ENCODE results near the gene AFG1L. TPM values are rescaled to one million over a fixed set of nuclear protein-coding genes. Genes with fewer than 3 reads are reported as not detected.
A peak's percentile ranks its signal among the peaks of the same experiment; 100 is the strongest.

AFG1L gene
- total RNA-seq, 4 donors from 2014 or later = 6.7 to 8.6 (median 7.4) TPM

DNA sequence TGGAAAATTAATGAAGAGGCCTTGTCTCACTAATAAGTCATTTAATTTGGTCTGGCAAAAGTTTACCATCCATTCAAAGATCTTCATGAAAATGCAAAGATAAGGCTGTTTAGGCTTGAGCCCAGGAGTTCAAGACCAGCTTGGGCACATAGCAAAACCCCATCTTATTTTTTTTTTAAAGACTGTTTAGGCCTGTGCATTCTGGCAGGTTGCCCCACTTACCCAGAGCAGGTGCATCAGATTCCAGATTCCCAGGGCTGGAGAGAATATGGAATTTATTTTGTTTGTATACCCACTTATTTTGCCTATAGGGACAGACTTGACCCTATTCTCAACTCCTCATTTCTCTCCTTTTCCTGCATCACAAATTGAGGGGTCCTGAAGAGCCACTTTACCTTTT is 271.6 kb downstream of the AFG1L start:
- DNase-seq = no peak
- H3K27me3 ChIP-seq = no peaks in the 10 kb centered on the region
- peaks cover 46 to 55% of the 10 kb centered on the region in 2 donors for H3K4me1 ChIP-seq
- no peaks in the 10 kb centered on the region for H3K9me3 ChIP-seq
- peaks cover 18 to 32% of the 10 kb centered on the region in 2 donors for H3K36me3 ChIP-seq
- TF ChIP-seq POLR2A (IDR thresholded peaks at IDR 0.05) (no peak), CTCF (IDR thresholded peaks at IDR 0.05) (no peak)
- intact Hi-C loops (cut with DNase I) = loop anchor here (10.0 kb wide), 1 partner anchor 98 kb away; no protein-coding TSS in a partner anchor
- H3K4me3 ChIP-seq (replicated peaks in 1 of 3) = no peak overlapping the region
- H3K27ac ChIP-seq = peak overlapping the region; percentile 5 to 68 (median 47)

- WGBS, 2 donors = 92 to 94% methylated on average over 5 of the region's 5 CpGs
- H3K36me3 ChIP-seq = peaks cover 18 to 37% of the 10 kb centered on the region in 2 donors
- no peak overlapping the region for H3K27ac ChIP-seq
- H3K4me3 ChIP-seq (replicated peaks in 1 of 3) = no peak overlapping the region
- TF ChIP-seq CTCF (IDR thresholded peaks at IDR 0.05) (no peak), POLR2A (IDR thresholded peaks at IDR 0.05) (no peak)
- no peaks in the 10 kb centered on the region for H3K27me3 ChIP-seq
- intact Hi-C loops (cut with DNase I) = loop anchor here (10.0 kb wide), 1 partner anchor 97 kb away; no protein-coding TSS in a partner anchor
- peaks cover 36 to 49% of the 10 kb centered on the region in 2 donors for H3K4me1 ChIP-seq
- no peak for DNase-seq
- H3K9me3 ChIP-seq = no peaks in the 10 kb centered on the region
These were observed 273.2 kb downstream of the AFG1L start for GRCh38 chr6:108568101-108568500.

DNA sequence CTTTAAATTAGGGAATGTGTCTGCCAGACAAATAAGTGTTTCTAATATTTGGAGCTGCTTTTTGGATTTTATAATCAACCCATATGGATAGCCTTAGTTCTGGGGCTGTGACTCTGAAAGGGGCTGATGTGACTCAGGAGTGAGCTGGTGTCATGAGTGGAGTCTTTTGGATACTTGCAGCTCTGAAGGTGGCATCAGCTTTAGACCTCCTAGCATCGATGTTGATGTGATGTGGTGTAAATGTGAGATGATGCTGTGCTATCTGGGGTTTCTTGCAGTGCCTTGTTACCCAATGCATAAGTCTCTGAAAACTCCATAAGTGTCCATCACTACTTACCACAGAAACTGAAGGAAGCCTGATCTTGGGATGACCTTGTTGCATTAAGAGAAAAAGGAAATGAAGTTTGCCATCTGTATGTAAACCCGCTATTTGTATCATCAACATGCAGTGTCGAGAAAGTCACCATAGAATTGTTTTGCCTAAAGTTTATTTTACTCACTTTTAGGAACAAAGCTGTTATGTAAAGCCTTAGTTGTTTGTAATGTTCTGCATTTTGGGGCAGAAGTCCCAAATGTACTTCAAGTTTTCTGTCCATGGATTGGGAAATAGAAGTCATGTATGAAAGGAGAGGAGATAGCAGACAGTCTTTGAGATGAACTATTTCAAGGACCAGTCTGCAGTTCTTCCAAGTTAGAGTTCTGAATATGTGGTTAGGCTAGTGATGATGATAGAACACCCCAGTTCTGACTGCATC is 273.9 kb downstream of the AFG1L start:
- DNase-seq = no peak
- H3K4me3 ChIP-seq (replicated peaks in 1 of 3) = no peak overlapping the region
- no peak for TF ChIP-seq CTCF (IDR thresholded peaks at IDR 0.05)
- TF ChIP-seq POLR2A (IDR thresholded peaks at IDR 0.05) = no peak
- WGBS, 2 donors = 91 to 97% methylated on average over 3 of the region's 3 CpGs
- H3K27me3 ChIP-seq = no peaks in the 10 kb centered on the region
- intact Hi-C loops (cut with DNase I) = loop anchor here (10.0 kb wide), 1 partner anchor 96 kb away; no protein-coding TSS in a partner anchor
- H3K27ac ChIP-seq = no peak overlapping the region
- H3K4me1 ChIP-seq = peaks cover 31 to 52% of the 10 kb centered on the region in 2 donors
- no peaks in the 10 kb centered on the region for H3K9me3 ChIP-seq
- H3K36me3 ChIP-seq = peaks cover 18 to 37% of the 10 kb centered on the region in 2 donors

- 86 to 100% methylated on average over 1 of the region's 1 CpG for WGBS, 2 donors
These were observed 275.7 kb downstream of the AFG1L start for GRCh38 chr6:108570517-108570916.

More at GRCh38 chr6:108570517-108570916, 275.7 kb downstream of the AFG1L start:
- intact Hi-C loops (cut with DNase I) = no loop called here
- peak overlapping the region in 1 of 3 donors; percentile 27 for H3K27ac ChIP-seq
- DNase-seq = no peak
- H3K4me3 ChIP-seq (replicated peaks in 1 of 3) = no peak overlapping the region
- no peaks in the 10 kb centered on the region for H3K9me3 ChIP-seq
- H3K4me1 ChIP-seq = peaks cover 27 to 55% of the 10 kb centered on the region in 2 donors
- TF ChIP-seq CTCF (IDR thresholded peaks at IDR 0.05) = peak in 1 of 6 experiments; percentile 9
- TF ChIP-seq POLR2A (IDR thresholded peaks at IDR 0.05) = no peak
- peaks cover 18 to 37% of the 10 kb centered on the region in 2 donors for H3K36me3 ChIP-seq
- H3K27me3 ChIP-seq = no peaks in the 10 kb centered on the region
